GM12878 (cell line): ENCODE measurements around the gene DIAPH1. TPM values are rescaled to one million over a fixed set of nuclear protein-coding genes. Genes with fewer than 3 reads are reported as not detected.

ENCODE experiments used
- CEBPB ChIP-seq, 2 experiments: fragments of 150-350 bp in 1 of 2; IDR thresholded peaks; 2 replicates each; pipeline ENCODE4 v1.6.1; 2012 to 2014; ENCODE audit warnings: low read depth in 2 of 2, low read length in 2 of 2, borderline replicate concordance in 1 of 2, inconsistent platforms in 1 of 2
- CHD1 ChIP-seq: IDR thresholded peaks from 2 replicates; pipeline ENCODE4 v1.6.1; 2012; ENCODE audit warnings: low read depth, low read length, improper control_type of control experiment
- CREM ChIP-seq: IDR thresholded peaks from 2 replicates; pipeline ENCODE4 v1.6.1; 2014; ENCODE audit warnings: antibody characterized with exemption, low read depth
- CUX1 ChIP-seq: IDR thresholded peaks from 2 replicates; pipeline ENCODE4 v1.6.1; 2012; ENCODE audit warnings: improper control_type of control experiment, low read depth, low read length; ENCODE audit not compliant: insufficient replicate concordance
- HDAC6 ChIP-seq: fragments of 200-600 bp; sonication (generic); IDR thresholded peaks from one replicate; pipeline ENCODE4 v1.8.0; 2017; ENCODE audit warnings: antibody characterized with exemption; ENCODE audit not compliant: unreplicated experiment
- POLR2A ChIP-seq: IDR thresholded peaks from 2 replicates; pipeline ENCODE4 v1.6.1; 2011; ENCODE audit warnings: low read depth, mild to moderate bottlenecking, low read length
- RB1 ChIP-seq: fragments of 450-650 bp; formaldehyde crosslinking; IDR thresholded peaks from 2 replicates; pipeline ENCODE4 v1.6.1; 2017; ENCODE audit warnings: mild to moderate bottlenecking, borderline replicate concordance
- RELA ChIP-seq: fragments of 450-650 bp; IDR thresholded peaks from 2 replicates; pipeline ENCODE4 v1.8.0; 2014; ENCODE audit warnings: borderline replicate concordance; ENCODE audit not compliant: partially characterized antibody
- RFX5 ChIP-seq: IDR thresholded peaks from 2 replicates; pipeline ENCODE4 v1.6.1; 2011; ENCODE audit warnings: low read depth, low read length, improper control_type of control experiment
- STAT3 ChIP-seq: IDR thresholded peaks from 2 replicates; pipeline ENCODE4 v1.6.1; 2011; ENCODE audit warnings: low read depth, low read length, improper control_type of control experiment
- WRNIP1 ChIP-seq: IDR thresholded peaks from 2 replicates; pipeline ENCODE4 v1.6.1; 2011; ENCODE audit warnings: low read depth, low read length, improper control_type of control experiment, borderline replicate concordance
- ZNF274 ChIP-seq: IDR thresholded peaks from one replicate; pipeline ENCODE4 v1.8.0; 2011; ENCODE audit not compliant: insufficient read length, insufficient read depth
- polyA plus RNA-seq, 11 experiments: library from polyadenylated mRNA; depleted of rRNA in 4 of 11; unstranded in 6 of 11; stranded (reverse) in 5 of 11; fragments of >200 nt; fragmentation: Nextera tagmentation in 4 of 11; fragmentation: Illumina TruSeq in 1 of 11; extraction: Ambion mirVana in 4 of 11; extraction: Trizol in 1 of 11; gene quantifications; 1 replicate in 1 of 11; 2 replicates in 10 of 11; pipeline versions ENCODE4 v1.2.1 to v1.2.3, GENCODE V29; 2011 to 2016; ENCODE audit warnings: inconsistent platforms in 2 of 11, missing spikeins in 2 of 11, low read depth in 1 of 11
- total RNA-seq, 4 experiments: library from RNA; depleted of rRNA in 3 of 4; stranded (reverse); fragments of >200 nt in 3 of 4; fragmentation: Illumina TruSeq in 1 of 4; extraction: Trizol in 1 of 4; gene quantifications; 2 replicates each; pipeline versions ENCODE4 v1.2.1 to v1.2.3, GENCODE V29; 2013 to 2021
- TF ChIP-seq, protein P1 (sequence below): fragments of 450-650 bp; IDR thresholded peaks from 2 replicates; pipeline ENCODE4 v1.6.1; 2014; ENCODE audit warnings: mild to moderate bottlenecking

The DIAPH1 gene
- total and polyA plus RNA-seq, 10 of the 15 experiments (the other 5 are each of a cell fraction or from before 2014, with no cell fraction given), result 37.8 to 168 (median 59.0) TPM

DNA sequence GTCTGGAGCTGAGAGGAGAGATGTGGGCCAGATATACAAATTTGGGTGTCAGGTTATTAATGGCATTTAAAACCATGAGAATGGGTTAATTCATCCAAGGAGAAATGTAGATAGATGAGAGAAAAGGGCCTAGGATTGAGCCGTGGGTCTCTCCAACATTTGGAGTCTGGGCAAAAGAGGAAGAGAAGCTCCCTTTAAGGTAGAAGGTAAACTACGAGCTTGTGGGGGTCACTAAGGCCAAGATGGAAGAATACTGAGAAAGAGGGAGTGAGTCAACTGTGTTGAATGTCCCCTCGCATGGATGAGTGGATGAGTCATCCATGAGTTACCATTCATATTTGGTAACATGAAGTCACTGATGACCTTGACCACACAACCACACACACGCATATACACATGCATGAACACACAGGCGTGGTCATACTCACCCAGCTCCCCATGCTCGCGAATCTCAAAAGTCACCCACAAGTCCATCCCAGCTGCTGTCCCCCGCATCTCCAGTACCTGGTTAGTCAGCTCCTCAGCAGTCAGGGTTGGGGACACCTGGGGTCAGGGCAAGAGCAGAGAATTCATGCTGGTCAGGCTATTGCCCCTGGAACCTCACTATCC is 39.2 kb upstream of the DIAPH1 start (continued):
- TF ChIP-seq CREM (peak; percentile 97), POLR2A (no peak), CHD1 (no peak), HDAC6 (no peak), RB1 (no peak), ZNF274 (no peak), WRNIP1 (no peak), CEBPB (IDR thresholded peaks at IDR 0.05; ENCODE audit: borderline replicate concordance in 1 of 2, low read depth in 2 of 2, low read length in 2 of 2) (no peak; a peak in 1 of 4 replicates), STAT3 (no peak), RELA (no peak), CUX1 (no peak), RFX5 (no peak)
- TF ChIP-seq, protein P1, sequence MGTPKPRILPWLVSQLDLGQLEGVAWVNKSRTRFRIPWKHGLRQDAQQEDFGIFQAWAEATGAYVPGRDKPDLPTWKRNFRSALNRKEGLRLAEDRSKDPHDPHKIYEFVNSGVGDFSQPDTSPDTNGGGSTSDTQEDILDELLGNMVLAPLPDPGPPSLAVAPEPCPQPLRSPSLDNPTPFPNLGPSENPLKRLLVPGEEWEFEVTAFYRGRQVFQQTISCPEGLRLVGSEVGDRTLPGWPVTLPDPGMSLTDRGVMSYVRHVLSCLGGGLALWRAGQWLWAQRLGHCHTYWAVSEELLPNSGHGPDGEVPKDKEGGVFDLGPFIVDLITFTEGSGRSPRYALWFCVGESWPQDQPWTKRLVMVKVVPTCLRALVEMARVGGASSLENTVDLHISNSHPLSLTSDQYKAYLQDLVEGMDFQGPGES, result no peak
